Thoracic aorta endothelial cell (primary cell): Measurements from ENCODE around the gene PON1. TPM values are rescaled to one million over a fixed set of nuclear protein-coding genes. Genes with fewer than 3 reads are reported as not detected.

Experiments
- small RNA-seq: library from RNA; depleted of rRNA; stranded (forward); fragments of <200 nt; gene quantifications from one replicate; pipeline ENCODE3, GENCODE V24; 2012
- total RNA-seq: library from RNA; depleted of rRNA; stranded (reverse); fragments of >200 nt; gene quantifications from 2 replicates; pipeline ENCODE4 v1.2.3, GENCODE V29; 2012

Gene PON1
- not detected in 2 replicates for total RNA-seq

DNA sequence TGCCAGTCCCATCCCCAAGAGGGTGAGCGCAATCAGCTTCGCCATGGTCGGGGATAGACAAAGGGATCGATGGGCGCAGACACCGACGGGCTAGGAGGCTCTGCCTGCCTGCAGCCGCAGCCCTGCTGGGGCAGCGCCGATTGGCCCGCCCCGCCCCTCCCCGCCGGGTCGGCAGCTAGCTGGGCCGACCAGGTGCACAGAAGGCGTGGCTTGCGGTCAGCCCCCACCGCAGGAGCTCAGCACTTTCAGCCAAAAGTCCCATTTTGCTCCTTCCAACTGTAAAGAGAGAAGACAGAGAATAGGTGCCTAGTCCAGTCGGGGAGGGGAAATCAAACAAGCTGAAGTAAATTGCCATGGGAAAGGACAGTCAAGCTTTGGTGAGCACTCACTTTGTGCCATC, at the start of gene PON1:
PON1 (minus strand) TSS at position 102 of the 400 bp plus-strand sequence; CDS start at position 45, 57 bp downstream.

Small RNA genes lying within 50 kb of the gene (small RNA-seq; reads per million reads assigned to genes)
- gene AC004022.2: not detected

Other genes with a start within 250 kb of the PON1 start
- gene PON3, start 71.8 kb upstream of the PON1 start, total RNA-seq: 0.93 and 1.9 TPM in 2 replicates
- gene PON2, start 110.5 kb upstream of the PON1 start, total RNA-seq: 113 and 132 TPM in 2 replicates
- gene ASB4, start 161.4 kb upstream of the PON1 start, total RNA-seq: under 0.01 TPM in 1 of 2 replicates, not detected in the other